ENCODE data around the gene AIFM2. TPM values are rescaled to one million over a fixed set of nuclear protein-coding genes. Genes with fewer than 3 reads are reported as not detected.

Gene AIFM2
- total and polyA plus RNA-seq, 2 of the 13 experiments (the other 11 are each of a cell fraction or from before 2014, with no cell fraction given), result 20.3 to 29.5 TPM

- peak; percentile 34; the same call in 1 of the 2 replicates for TF ChIP-seq AHDC1 (CRISPR knock-in tag; IDR thresholded peaks at IDR 0.05; ENCODE audit: borderline replicate concordance)
- no peak for TF ChIP-seq KAT2B (IDR thresholded peaks at IDR 0.05; ENCODE audit: borderline replicate concordance, low read depth, low read length)
- TF ChIP-seq ELF3 (CRISPR knock-in tag; IDR thresholded peaks at IDR 0.05), result peak; percentile 64; the same call in 1 of the 2 replicates
- TF ChIP-seq MAX (IDR thresholded peaks at IDR 0.05), result peak; percentile 23; the same call in 1 of the 2 replicates
- 0 out of 2 replicates have a peak, but pooled peaks have one; percentile 20 for TF ChIP-seq ZNF234 (CRISPR knock-in tag; conservative IDR thresholded peaks at IDR 0.05)
- TF ChIP-seq TERF1 (CRISPR knock-in tag; IDR thresholded peaks at IDR 0.05), result no peak
- TF ChIP-seq ZNF629 (CRISPR knock-in tag; conservative IDR thresholded peaks at IDR 0.05), result peak; percentile 26
- TF ChIP-seq KLF11 (CRISPR knock-in tag; IDR thresholded peaks at IDR 0.05), result no peak
- TF ChIP-seq ZNF75D (CRISPR knock-in tag; IDR thresholded peaks at IDR 0.05; ENCODE audit: borderline replicate concordance), result no peak
- TF ChIP-seq FOXA3 (CRISPR knock-in tag; IDR thresholded peaks at IDR 0.05), result peak; percentile 28; the same call in 1 of the 2 replicates
- no peak for TF ChIP-seq ZNF839 (CRISPR knock-in tag; IDR thresholded peaks at IDR 0.05; ENCODE audit: borderline replicate concordance)
- no peak for TF ChIP-seq ZNF737 (CRISPR knock-in tag; IDR thresholded peaks at IDR 0.05; ENCODE audit: borderline replicate concordance)
- TF ChIP-seq ETS1 (CRISPR knock-in tag; IDR thresholded peaks at IDR 0.05), result no peak
- TF ChIP-seq HNRNPH1 (optimal IDR thresholded peaks at IDR 0.05; ENCODE audit: low read depth, low read length), result peak; percentile 64
- TF ChIP-seq PBX2 (CRISPR knock-in tag; IDR thresholded peaks at IDR 0.05), result no peak
- TF ChIP-seq UBTF (CRISPR knock-in tag; IDR thresholded peaks at IDR 0.05), result peak; percentile 10; the same call in 1 of the 2 replicates
- TF ChIP-seq ZNF670 (CRISPR knock-in tag; IDR thresholded peaks at IDR 0.05; ENCODE audit: borderline replicate concordance), result peak; percentile 69; the same call in 1 of the 2 replicates
Observed at GRCh38 chr10:70146489-70147258, 14.0 kb upstream of the AIFM2 start, which contains the start of gene TYSND1 (continued).

Measured in HepG2 (cell line).